HFF-Myc (cell line): Measurements from ENCODE around the gene GRIFIN.

Experiments
- DNase-seq: peaks from one replicate; pipeline ENCODE4 v3.0.0-alpha.2; 2011; ENCODE audit warnings: low read depth; ENCODE audit errors: extremely low read depth
- H3K4me3 ChIP-seq: replicated peaks from 2 replicates; pipeline ENCODE4 v1.5.1; 2011; ENCODE audit warnings: low read depth, mild to moderate bottlenecking, control low read depth, low read length
- TF ChIP-seq, protein P1 (sequence below): IDR thresholded peaks from 2 replicates; pipeline ENCODE4 v1.5.1; 2012; ENCODE audit warnings: mild to moderate bottlenecking, low read depth, low read length, control low read depth; ENCODE audit errors: missing control alignments

Gene GRIFIN

DNA sequence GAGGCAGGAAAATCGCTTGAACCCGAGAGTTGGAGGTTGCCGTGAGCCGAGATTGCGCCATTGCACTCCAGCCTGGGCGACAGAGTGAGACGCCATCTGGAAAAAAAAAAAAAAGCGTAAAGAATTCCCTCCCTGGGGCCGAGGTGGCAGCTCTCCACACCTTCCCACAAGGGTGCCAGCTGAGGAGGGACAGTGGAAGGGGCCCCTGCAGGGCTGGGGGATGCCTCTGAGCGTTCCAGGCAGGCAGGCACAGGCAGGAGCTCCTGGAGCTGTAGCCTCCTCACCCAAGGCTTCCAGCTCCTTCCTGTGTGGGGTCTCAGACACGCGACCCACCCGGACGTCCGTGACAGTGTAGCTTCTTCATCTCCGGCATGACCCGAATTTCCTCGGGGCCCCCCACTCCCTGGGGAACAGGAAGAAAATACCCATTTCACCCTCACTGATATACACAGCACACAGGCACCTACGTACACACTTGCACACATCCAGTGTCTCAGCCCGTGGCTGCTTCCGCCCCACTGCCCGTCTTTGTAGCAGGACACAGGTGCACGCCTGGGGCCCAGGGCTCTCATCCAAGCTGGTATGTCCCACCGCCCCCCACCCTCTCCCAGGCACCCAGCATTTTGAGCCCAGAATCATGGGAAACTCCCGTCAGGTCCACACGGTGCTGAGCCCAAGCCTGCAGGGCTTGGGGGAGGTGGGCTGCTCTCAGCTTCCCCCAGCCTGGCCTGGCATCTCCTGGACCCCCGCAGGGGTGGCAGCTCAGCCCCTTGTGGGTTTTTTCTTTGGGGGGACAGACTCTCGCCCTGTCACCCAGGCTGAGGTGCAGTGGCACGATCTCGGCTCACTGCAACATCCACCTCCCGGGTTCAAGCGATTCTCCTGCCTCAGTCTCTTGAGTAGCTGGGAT, 25.7 kb downstream of the GRIFIN start:
- TF ChIP-seq, protein P1, sequence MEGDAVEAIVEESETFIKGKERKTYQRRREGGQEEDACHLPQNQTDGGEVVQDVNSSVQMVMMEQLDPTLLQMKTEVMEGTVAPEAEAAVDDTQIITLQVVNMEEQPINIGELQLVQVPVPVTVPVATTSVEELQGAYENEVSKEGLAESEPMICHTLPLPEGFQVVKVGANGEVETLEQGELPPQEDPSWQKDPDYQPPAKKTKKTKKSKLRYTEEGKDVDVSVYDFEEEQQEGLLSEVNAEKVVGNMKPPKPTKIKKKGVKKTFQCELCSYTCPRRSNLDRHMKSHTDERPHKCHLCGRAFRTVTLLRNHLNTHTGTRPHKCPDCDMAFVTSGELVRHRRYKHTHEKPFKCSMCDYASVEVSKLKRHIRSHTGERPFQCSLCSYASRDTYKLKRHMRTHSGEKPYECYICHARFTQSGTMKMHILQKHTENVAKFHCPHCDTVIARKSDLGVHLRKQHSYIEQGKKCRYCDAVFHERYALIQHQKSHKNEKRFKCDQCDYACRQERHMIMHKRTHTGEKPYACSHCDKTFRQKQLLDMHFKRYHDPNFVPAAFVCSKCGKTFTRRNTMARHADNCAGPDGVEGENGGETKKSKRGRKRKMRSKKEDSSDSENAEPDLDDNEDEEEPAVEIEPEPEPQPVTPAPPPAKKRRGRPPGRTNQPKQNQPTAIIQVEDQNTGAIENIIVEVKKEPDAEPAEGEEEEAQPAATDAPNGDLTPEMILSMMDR = no peak
- H3K4me3 ChIP-seq = no peak overlapping the region
- no peak for DNase-seq

DNA sequence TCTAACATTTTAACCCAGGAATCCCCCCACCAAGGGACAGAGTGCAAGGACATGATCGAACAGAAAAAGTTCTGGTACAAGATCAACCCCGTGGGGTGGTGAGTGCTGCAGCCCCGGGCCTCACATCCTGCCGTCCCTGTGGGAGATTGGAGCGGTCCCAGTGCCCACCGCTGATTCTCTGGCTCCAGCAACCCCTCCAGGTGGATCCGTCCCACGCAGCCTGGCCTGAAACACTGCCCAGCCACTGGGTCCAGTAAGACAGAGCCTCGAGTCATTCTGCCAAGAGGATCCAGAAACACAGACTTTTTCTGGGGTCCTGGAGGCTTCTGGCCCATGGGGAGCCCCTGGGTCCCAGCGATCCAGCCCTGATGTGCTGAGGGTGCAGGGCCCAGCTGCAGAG, 29.5 kb downstream of the GRIFIN start:
- TF ChIP-seq, protein P1 = no peak
- no peak for DNase-seq
- no peak overlapping the region for H3K4me3 ChIP-seq

DNA sequence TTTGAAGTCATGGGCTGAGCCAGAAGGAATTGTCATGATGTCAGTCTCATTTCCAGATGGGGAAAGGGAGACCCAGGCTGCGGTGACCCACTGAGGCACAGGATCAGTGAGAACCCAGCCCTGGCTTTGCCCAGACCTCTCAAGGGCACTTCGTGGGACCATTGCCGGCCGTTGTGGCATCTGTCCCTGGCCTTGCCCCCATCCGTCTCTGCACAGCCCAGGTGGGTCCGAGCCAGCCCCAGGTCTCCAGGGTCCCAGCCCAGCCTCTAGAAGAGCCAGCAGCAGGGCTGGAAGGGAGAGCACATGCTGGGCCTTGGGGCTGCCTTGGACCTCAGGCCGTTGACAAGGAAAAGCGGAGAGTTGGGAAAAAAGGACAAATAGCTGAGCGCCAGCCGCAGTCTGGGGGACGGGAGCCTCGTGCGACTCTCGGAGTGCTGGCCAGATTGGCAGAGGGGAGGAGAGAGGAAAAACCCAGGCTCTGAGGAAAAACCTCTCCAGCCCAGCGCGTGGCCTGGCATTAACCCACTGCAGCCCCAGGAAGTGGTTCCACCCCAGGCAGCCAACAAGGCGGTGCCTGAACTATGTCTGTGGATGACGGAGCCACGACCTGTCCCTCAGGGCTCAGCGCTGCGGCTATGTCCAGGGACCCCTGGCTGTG, 30.2 kb downstream of the GRIFIN start:
- no peak for DNase-seq
- TF ChIP-seq, protein P1 = no peak
- no peak overlapping the region for H3K4me3 ChIP-seq

DNA sequence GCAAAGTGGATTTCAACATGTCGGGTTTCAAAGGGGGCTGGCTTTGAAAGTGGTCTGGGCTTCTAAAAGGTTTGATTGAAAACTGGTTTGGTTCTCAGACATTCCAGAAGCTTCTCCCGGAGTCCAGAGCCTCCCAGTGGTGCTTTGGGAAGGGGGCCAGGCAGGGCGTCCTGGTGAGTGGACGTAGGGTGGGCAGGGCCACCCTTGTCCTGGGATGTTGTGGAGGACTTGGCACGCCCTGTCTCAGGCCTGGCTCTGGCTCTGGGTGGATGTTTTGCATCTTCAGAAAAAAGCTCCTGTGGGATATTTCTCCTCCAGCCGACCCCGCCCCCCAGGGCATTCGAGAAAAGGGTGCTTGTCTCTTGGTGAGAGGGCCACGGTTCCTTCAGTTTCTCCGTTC, 31.2 kb downstream of the GRIFIN start:
- TF ChIP-seq, protein P1 = no peak
- DNase-seq = no peak
- no peak overlapping the region for H3K4me3 ChIP-seq

DNA sequence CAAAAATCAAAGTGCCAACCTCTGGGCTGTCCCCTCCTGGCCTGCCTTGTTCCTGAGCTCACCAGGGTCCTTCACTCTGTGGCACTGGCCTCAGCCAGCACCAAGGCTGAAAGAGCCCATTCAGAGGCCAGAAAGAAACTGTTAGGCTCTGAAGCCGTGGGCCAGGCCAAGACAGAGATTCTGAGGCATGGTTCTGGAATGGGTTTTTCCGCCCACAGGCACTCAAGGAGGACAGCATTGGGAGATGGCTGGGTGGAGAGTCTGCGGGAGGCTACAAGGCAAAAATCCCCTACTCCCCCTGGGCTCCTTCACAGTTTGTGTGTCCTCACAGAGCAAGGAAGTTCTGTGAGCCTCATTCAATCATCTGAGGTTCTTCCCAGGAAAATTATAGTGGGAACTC, 31.7 kb downstream of the GRIFIN start:
- no peak for DNase-seq
- TF ChIP-seq, protein P1 = no peak

DNA sequence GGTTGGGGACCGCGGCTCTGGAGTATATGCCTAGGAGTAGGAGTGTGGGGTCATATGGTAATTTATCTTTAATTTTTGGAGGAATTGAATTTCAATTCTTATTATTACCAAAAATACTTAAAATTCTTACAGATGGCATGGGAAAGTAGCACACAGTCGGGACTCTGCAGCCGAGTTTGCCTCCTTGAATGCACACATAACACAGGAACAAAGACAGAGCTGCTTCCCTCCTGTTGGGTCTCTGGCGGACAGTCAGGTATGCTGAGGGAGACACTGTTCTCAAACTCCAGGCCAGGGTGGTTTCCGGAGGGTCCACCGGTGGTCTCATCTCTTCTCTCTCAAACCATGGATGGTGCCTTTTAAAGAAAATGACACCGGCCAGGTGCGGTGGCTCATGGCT, 32.7 kb downstream of the GRIFIN start:
- no peak for DNase-seq
- TF ChIP-seq, protein P1 = no peak
- H3K4me3 ChIP-seq = no peak overlapping the region

More for the DNA sequence above, 31.7 kb downstream of the GRIFIN start:
- H3K4me3 ChIP-seq = no peak overlapping the region
